H1 (cell line): ENCODE data around the gene EPHA7. TPM values are rescaled to one million over a fixed set of nuclear protein-coding genes. Genes with fewer than 3 reads are reported as not detected.

Experiments
- CTCF ChIA-PET: fragments of 300-600 bp; sonication (Branson Sonifier 250); formaldehyde crosslinking; loops from one replicate; lab custom pipeline; 2021; ENCODE audit not compliant: partially characterized antibody; lab: Charles Lee
- POLR2A ChIA-PET: fragments of 300-600 bp; sonication (Branson Sonifier 250); formaldehyde crosslinking; loops from one replicate; lab custom pipeline; 2021; ENCODE audit warnings: inconsistent platforms; ENCODE audit not compliant: partially characterized antibody; lab: Charles Lee
- DNase-seq, 2 experiments: peaks; one replicate each; pipeline versions ENCODE4 v3.0.0 to v3.0.0-alpha.2; 2010 to 2022; ENCODE audit warnings: low spot score in 2 of 2, low read depth in 1 of 2, mixed read lengths in 1 of 2
- FAIRE-seq: peaks from 2 replicates; lab custom pipeline; 2011; peaks lifted over from hg19 to GRCh38; lab: Jason Lieb, UNC
- H2AFZ ChIP-seq: 2 replicates; pipeline ENCODE4 v1.8.1; 2012; ENCODE audit warnings: low read length, inconsistent platforms
- H2AK5ac ChIP-seq: 2 replicates; pipeline ENCODE4 v1.6.1; 2013; ENCODE audit warnings: low read depth, low read length
- H2BK120ac ChIP-seq: replicated peaks from 2 replicates; pipeline ENCODE3; 2013; ENCODE audit warnings: low read depth, low read length, inconsistent platforms
- H2BK12ac ChIP-seq: 2 replicates; pipeline ENCODE4 v1.6.1; 2013; ENCODE audit warnings: low read depth, low read length
- H2BK15ac ChIP-seq: 2 replicates; pipeline ENCODE4 v1.6.1; 2013; ENCODE audit warnings: low read length
- H2BK20ac ChIP-seq: 2 replicates; pipeline ENCODE4 v1.6.1; 2013; ENCODE audit warnings: low read length
- H2BK5ac ChIP-seq: 2 replicates; pipeline ENCODE4 v1.6.1; 2013; ENCODE audit warnings: low read depth, low read length
- H3K14ac ChIP-seq: 2 replicates; pipeline ENCODE4 v1.6.1; 2013; ENCODE audit warnings: inconsistent platforms; ENCODE audit not compliant: insufficient read length
- H3K18ac ChIP-seq: 2 replicates; pipeline ENCODE4 v1.6.1; 2013; ENCODE audit warnings: low read length; ENCODE audit errors: extremely low read depth
- H3K23ac ChIP-seq: 2 replicates; pipeline ENCODE4 v1.6.1; 2013; ENCODE audit warnings: inconsistent platforms; ENCODE audit not compliant: insufficient read length
- H3K23me2 ChIP-seq: 2 replicates; pipeline ENCODE4 v1.6.1; 2013; ENCODE audit warnings: low read depth, low read length
- H3K27ac ChIP-seq: 2 replicates; pipeline ENCODE4 v1.6.1; 2011; ENCODE audit warnings: low read depth, low read length, inconsistent platforms
- H3K27me3 ChIP-seq, 4 experiments: replicated peaks in 1 of 4; 1 replicate in 1 of 4; 2 replicates in 3 of 4; pipeline versions ENCODE4 v1.6.1 to v1.8.1; 2011 to 2013; ENCODE audit warnings: low read length in 3 of 4, mild to moderate bottlenecking in 3 of 4, inconsistent platforms in 2 of 4, mixed read lengths in 2 of 4, moderate library complexity in 1 of 4; ENCODE audit not compliant: control insufficient read depth in 3 of 4, insufficient read depth in 3 of 4; ENCODE audit errors: extremely low read depth in 1 of 4
- H3K36me3 ChIP-seq, 4 experiments: 2 replicates each; pipeline versions ENCODE4 v1.6.1 to v1.8.1; 2011 to 2013; ENCODE audit warnings: mild to moderate bottlenecking in 4 of 4, low read length in 3 of 4, moderate library complexity in 2 of 4, control low read depth in 1 of 4, inconsistent platforms in 1 of 4; ENCODE audit not compliant: insufficient read depth in 4 of 4, control insufficient read depth in 2 of 4
- H3K4ac ChIP-seq: replicated peaks from 2 replicates; pipeline ENCODE3; 2013; ENCODE audit warnings: low read length, low read depth, mixed read lengths, inconsistent platforms; ENCODE audit not compliant: insufficient read length
- H3K4me1 ChIP-seq, 4 experiments: replicated peaks in 1 of 4; 1 replicate in 1 of 4; 2 replicates in 3 of 4; pipeline versions ENCODE4 v1.6.1 to v1.8.1; 2011 to 2013; ENCODE audit warnings: low read length in 3 of 4, inconsistent platforms in 2 of 4, mixed read lengths in 1 of 4; ENCODE audit not compliant: insufficient read depth in 4 of 4, control insufficient read depth in 3 of 4
- H3K4me2 ChIP-seq, 2 experiments: 2 replicates each; pipeline versions ENCODE4 v1.6.1 to v1.8.1; 2011 to 2013; ENCODE audit warnings: low read depth in 2 of 2, low read length in 2 of 2, control low read depth in 1 of 2, inconsistent platforms in 1 of 2, mild to moderate bottlenecking in 1 of 2; ENCODE audit not compliant: insufficient read depth in 1 of 2
- H3K4me3 ChIP-seq, 4 experiments: fragments of 200-600, 300-600 bp in 1 of 4; sonication (generic), shearing (Covaris generic), sonication (Bioruptor Twin) in 1 of 4; 2 replicates each; pipeline versions ENCODE4 v1.5.1 to v1.8.1; 2011 to 2016; ENCODE audit warnings: low read length in 4 of 4, low read depth in 3 of 4, control low read depth in 2 of 4, inconsistent platforms in 2 of 4, mild to moderate bottlenecking in 2 of 4, mixed read lengths in 1 of 4, moderate library complexity in 1 of 4; ENCODE audit not compliant: insufficient read depth in 2 of 4; ENCODE audit errors: extremely low read depth in 1 of 4
- H3K56ac ChIP-seq: replicated peaks from 2 replicates; pipeline ENCODE3; 2013; ENCODE audit warnings: low read depth, mild to moderate bottlenecking, mixed read lengths, low read length, inconsistent platforms; ENCODE audit not compliant: insufficient read length
- H3K79me1 ChIP-seq: 2 replicates; pipeline ENCODE4 v1.6.1; 2013; ENCODE audit warnings: low read depth, low read length, control low read depth
- H3K79me2 ChIP-seq, 2 experiments: 2 replicates each; pipeline versions ENCODE4 v1.6.1 to v1.8.1; 2012 to 2013; ENCODE audit warnings: low read length in 2 of 2, mild to moderate bottlenecking in 2 of 2, inconsistent platforms in 1 of 2; ENCODE audit not compliant: insufficient read depth in 2 of 2, control insufficient read depth in 1 of 2
- H3K9ac ChIP-seq, 4 experiments: replicated peaks in 1 of 4; 1 replicate in 1 of 4; 2 replicates in 3 of 4; pipeline versions ENCODE4 v1.6.1 to v1.8.1; 2011 to 2013; ENCODE audit warnings: low read depth in 3 of 4, low read length in 3 of 4, control low read depth in 2 of 4, mild to moderate bottlenecking in 2 of 4, moderate library complexity in 2 of 4, inconsistent platforms in 1 of 4; ENCODE audit errors: extremely low read depth in 1 of 4
- H3K9me3 ChIP-seq, 2 experiments: 2 replicates each; pipeline versions ENCODE4 v1.6.1 to v1.8.1; 2012 to 2013; ENCODE audit warnings: mild to moderate bottlenecking in 2 of 2, moderate library complexity in 2 of 2, control low read depth in 1 of 2, inconsistent platforms in 1 of 2, low read depth in 1 of 2, low read length in 1 of 2, mixed read lengths in 1 of 2; ENCODE audit not compliant: insufficient read depth in 2 of 2
- H4K20me1 ChIP-seq, 2 experiments: replicated peaks in 1 of 2; 2 replicates each; pipeline versions ENCODE3 to v1.8.1; 2011 to 2013; ENCODE audit warnings: inconsistent platforms in 2 of 2, low read length in 2 of 2, mild to moderate bottlenecking in 1 of 2; ENCODE audit not compliant: insufficient read depth in 2 of 2, control insufficient read depth in 1 of 2
- H4K5ac ChIP-seq: 2 replicates; pipeline ENCODE4 v1.6.1; 2013; ENCODE audit warnings: low read length, low read depth, mixed read lengths, inconsistent platforms; ENCODE audit not compliant: insufficient read length
- H4K8ac ChIP-seq: 2 replicates; pipeline ENCODE4 v1.8.0; 2013; ENCODE audit warnings: mild to moderate bottlenecking, moderate library complexity, low read length, inconsistent platforms; ENCODE audit not compliant: insufficient read depth; ENCODE audit errors: extremely low read depth
- H4K91ac ChIP-seq: replicated peaks from 2 replicates; pipeline ENCODE3; 2013; ENCODE audit warnings: low read length, mixed read lengths, inconsistent platforms; ENCODE audit not compliant: insufficient read length
- EGR1 ChIP-seq: IDR thresholded peaks from 2 replicates; pipeline ENCODE4 v1.6.1; 2011; ENCODE audit warnings: low read depth, low read length, borderline replicate concordance
- RAD21 ChIP-seq, 2 experiments: IDR thresholded peaks in 1 of 2; conservative IDR thresholded peaks in 1 of 2; 2 replicates each; pipeline ENCODE4 v1.6.1; 2011; ENCODE audit warnings: low read depth in 2 of 2, low read length in 2 of 2, improper control_type of control experiment in 1 of 2, inconsistent platforms in 1 of 2, mild to moderate bottlenecking in 1 of 2, moderate library complexity in 1 of 2
- WGBS, 2 experiments: shearing (Covaris generic) in 1 of 2; methylation state at CpG; one replicate each; pipeline versions ENCODE4 v1.1.6 to v1.1.7; 2013 to 2015; ENCODE audit warnings: low lambda C conversion rate in 2 of 2, mixed read lengths in 2 of 2, inconsistent platforms in 1 of 2, low coverage in 1 of 2, missing lambda C conversion rate in 1 of 2; ENCODE audit not compliant: insufficient replicate concordance in 2 of 2, insufficient coverage in 1 of 2, insufficient read length in 1 of 2; ENCODE audit errors: extremely low coverage in 1 of 2, missing lambda C conversion rate in 1 of 2; 5-methylcytosine and 5-hydroxymethylcytosine counted together
- polyA plus RNA-seq, 7 experiments: library from polyadenylated mRNA; depleted of rRNA in 3 of 7; stranded (reverse) in 5 of 7; unstranded in 2 of 7; fragments of >200 nt in 5 of 7; fragments of 200-250 nt in 2 of 7; gene quantifications; 1 replicate in 5 of 7; 2 replicates in 1 of 7; 4 replicates in 1 of 7; pipeline versions ENCODE4 v1.2.1 to v1.2.3, GENCODE V29; 2011 to 2013; ENCODE audit warnings: missing spikeins in 2 of 7, mixed read lengths in 2 of 7
- total RNA-seq: library from RNA; stranded (reverse); fragmentation: NEBNext Ultra II Directional; extraction: Animal tissue kit (Norgen Biotek cat#: 25700); gene quantifications from 2 replicates; pipeline ENCODE4 v1.2.1, GENCODE V29; 2021
- TF ChIP-seq, protein P1 (sequence below), 3 experiments: IDR thresholded peaks; 1 replicate in 2 of 3; 2 replicates in 1 of 3; pipeline versions ENCODE4 v1.5.1 to v1.6.1; 2011; ENCODE audit warnings: low read length in 3 of 3, mild to moderate bottlenecking in 3 of 3, inconsistent platforms in 2 of 3, low read depth in 1 of 3, moderate library complexity in 1 of 3; ENCODE audit not compliant: insufficient read depth in 1 of 3; ENCODE audit errors: control extremely low read depth in 1 of 3

EPHA7 gene
- total and polyA plus RNA-seq, 2 of the 8 experiments (the other 6 are each of a cell fraction or from before 2014, with no cell fraction given): 1.3 to 6.8 TPM

GRCh38 chr6:93423542-93423941 lies 4.2 kb upstream of the EPHA7 start:
- H3K4me2 ChIP-seq: no peak overlapping the region
- no peak overlapping the region for H2BK12ac ChIP-seq
- no peaks in the 10 kb centered on the region for H4K20me1 ChIP-seq
- no peaks in the 10 kb centered on the region for H3K9me3 ChIP-seq
- no peak for TF ChIP-seq EGR1
- TF ChIP-seq RAD21 (IDR thresholded peaks at IDR 0.05 in 1 of 2, conservative IDR thresholded peaks at IDR 0.05 in 1 of 2; ENCODE audit: low read depth in 2 of 2, low read length in 2 of 2): peak; percentile 46 to 54
- TF ChIP-seq, protein P1, sequence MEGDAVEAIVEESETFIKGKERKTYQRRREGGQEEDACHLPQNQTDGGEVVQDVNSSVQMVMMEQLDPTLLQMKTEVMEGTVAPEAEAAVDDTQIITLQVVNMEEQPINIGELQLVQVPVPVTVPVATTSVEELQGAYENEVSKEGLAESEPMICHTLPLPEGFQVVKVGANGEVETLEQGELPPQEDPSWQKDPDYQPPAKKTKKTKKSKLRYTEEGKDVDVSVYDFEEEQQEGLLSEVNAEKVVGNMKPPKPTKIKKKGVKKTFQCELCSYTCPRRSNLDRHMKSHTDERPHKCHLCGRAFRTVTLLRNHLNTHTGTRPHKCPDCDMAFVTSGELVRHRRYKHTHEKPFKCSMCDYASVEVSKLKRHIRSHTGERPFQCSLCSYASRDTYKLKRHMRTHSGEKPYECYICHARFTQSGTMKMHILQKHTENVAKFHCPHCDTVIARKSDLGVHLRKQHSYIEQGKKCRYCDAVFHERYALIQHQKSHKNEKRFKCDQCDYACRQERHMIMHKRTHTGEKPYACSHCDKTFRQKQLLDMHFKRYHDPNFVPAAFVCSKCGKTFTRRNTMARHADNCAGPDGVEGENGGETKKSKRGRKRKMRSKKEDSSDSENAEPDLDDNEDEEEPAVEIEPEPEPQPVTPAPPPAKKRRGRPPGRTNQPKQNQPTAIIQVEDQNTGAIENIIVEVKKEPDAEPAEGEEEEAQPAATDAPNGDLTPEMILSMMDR (IDR thresholded peaks at IDR 0.05; ENCODE audit: control extremely low read depth in 1 of 3, insufficient read depth in 1 of 3, low read depth in 1 of 3, low read length in 3 of 3): peak; percentile 45 to 55 (median 49)
- TF ChIP-seq, all 59 proteins: peak for 2
- DNase-seq: peak in 1 of 2 experiments; percentile 58
- Histone ChIP-seq H3K4me1 (no peaks in the 10 kb centered on the region), H2BK20ac (no peak overlapping the region), H4K5ac (no peak overlapping the region), H3K27ac (no peak overlapping the region), H3K23ac (no peak overlapping the region), H4K91ac (no peak overlapping the region), H3K56ac (no peak overlapping the region), H3K4ac (no peak overlapping the region), H2BK5ac (no peak overlapping the region), H3K23me2 (peaks cover 7% of the 10 kb centered on the region), H2AFZ (no peak overlapping the region), H3K27me3 (no peaks in the 10 kb centered on the region; a peak in 1 of 7 replicates), H3K18ac (no peak overlapping the region), H3K14ac (no peak overlapping the region), H3K79me2 (no peaks in the 10 kb centered on the region), H3K4me3 (no peak overlapping the region), H2AK5ac (no peak overlapping the region), H3K36me3 (no peaks in the 10 kb centered on the region), H2BK15ac (no peak overlapping the region), H4K8ac (no peak overlapping the region), H2BK120ac (no peak overlapping the region), H3K9ac (no peak overlapping the region), H3K79me1 (no peaks in the 10 kb centered on the region)
- whole genome bisulfite sequencing, 2 experiments: 47% methylated on average over 2 of the region's 2 CpGs; no CpG with 5 or more reads in 1 of the 2 experiments
- no peak for FAIRE-seq
- ChIA-PET CTCF (interaction anchor here (0.6 to 2.8 kb wide), 43 partner anchors 9 to 1921 kb away, joined by 3 to 26 read pairs (median 3); no protein-coding TSS in a partner anchor), POLR2A (no interaction called here)
